Measurements from ENCODE around the gene GUCY2C.

Gene GUCY2C

DNA sequence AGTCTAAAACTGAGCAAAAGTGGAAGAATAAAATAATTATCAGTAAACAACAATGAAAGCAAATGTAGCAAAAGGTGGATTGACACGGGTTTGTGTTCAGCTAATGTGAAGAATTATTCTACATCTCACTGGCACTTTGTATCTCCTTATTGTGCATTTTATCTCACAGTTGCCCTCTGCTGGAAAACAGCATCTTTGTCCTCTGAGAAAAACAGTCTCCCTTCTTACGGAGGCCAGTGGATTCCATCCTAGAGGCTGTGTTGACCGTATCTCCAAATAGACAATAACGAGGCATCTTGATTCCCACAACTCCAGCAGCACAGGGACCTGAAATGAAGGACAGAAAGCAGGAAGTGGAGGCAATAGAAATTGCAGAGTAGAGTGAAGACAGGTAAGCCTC is 77.4 kb downstream of the GUCY2C start:
- no peak for DNase-seq

GRCh38 chr12:14614704-14615121 is 81.7 kb downstream of the GUCY2C start:
- no peak for DNase-seq

DNA sequence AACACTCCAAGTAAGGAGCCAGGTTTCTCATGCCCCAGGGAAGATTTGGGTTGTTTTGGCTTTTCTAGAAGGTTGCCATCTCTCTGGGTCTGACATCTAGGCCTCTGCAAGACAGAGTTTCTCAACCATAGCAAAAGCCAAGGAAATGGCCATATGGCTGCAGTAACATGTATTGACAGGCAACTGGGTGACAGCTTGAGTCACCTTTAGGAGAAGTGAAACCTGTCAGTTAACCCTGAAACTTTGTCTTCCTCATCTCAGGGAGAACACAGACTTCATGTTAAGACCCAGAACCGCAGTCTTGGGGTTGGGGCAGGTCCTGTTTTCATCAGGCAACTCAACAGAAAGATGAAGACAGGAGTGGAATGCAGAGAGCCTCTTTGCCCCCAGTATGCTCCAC is 82.7 kb downstream of the GUCY2C start:
- no peak for DNase-seq

DNA sequence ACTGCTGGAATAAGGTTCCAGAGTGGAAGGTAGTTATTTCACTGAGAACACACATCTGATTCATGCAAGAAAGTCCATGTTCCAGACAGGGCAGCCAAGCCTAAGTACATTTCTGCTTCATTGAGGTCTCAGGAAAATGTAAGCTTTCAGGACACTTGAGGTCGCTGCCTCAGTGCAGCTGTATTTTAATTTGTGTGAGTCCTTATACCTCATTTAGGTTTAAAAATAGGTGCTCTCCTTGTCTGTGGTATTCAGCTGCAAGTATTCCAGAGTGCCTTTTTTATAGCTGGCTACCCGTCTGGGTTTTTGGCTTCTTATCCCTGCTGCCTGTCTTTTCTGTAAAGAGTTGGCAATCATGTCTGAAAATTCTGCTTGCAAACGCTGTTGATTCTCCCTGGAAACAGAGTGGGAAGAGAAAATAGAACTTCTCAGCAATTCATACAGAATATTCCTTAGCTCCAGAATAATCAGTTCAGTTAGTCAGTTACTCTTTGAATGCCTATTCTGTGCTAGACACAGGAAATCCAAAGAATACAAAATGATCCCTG is 83.4 kb downstream of the GUCY2C start:
- no peak for DNase-seq

GRCh38 chr12:14612250-14612649 is 84.1 kb downstream of the GUCY2C start:
- DNase-seq: no peak

- no peak for DNase-seq
Observed at GRCh38 chr12:14611640-14612203, 84.7 kb downstream of the GUCY2C start.

- DNase-seq: no peak
Observed at GRCh38 chr12:14607568-14607967, 88.8 kb downstream of the GUCY2C start.

DNA sequence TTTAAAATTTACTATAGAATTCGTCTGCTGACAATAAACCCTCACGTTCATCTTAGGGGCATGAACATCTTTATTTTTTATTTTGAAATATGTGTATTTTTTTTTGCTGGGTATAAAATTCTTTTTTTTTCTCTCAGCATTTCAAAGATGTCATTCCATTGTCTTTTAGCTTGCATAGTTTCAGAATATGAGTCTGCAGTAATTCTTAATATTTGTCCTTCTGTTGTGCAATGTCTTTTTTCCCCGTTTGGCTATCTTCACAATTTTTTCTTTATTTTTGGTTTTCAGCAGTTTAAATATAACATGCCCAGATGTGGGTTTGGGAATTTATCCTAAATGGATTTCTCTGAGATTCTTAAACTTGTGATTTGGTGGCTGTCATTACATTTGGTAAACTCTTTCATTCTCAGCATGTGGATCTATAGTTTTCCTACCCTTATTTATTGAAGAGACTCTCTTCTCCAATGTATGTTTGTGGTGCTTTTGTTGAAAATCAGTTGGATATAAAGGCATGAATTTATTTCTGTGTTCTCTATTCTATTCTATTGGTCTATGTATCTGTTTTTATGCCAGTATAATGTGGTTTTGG is 90.9 kb downstream of the GUCY2C start:
- DNase-seq: no peak

GRCh38 chr12:14601692-14602478 is 94.5 kb downstream of the GUCY2C start:
- no peak for DNase-seq

- DNase-seq: no peak
Observed at GRCh38 chr12:14597480-14597879, 98.9 kb downstream of the GUCY2C start.

GRCh38 chr12:14591719-14592118 is 104.7 kb downstream of the GUCY2C start:
- DNase-seq: no peak

DNA sequence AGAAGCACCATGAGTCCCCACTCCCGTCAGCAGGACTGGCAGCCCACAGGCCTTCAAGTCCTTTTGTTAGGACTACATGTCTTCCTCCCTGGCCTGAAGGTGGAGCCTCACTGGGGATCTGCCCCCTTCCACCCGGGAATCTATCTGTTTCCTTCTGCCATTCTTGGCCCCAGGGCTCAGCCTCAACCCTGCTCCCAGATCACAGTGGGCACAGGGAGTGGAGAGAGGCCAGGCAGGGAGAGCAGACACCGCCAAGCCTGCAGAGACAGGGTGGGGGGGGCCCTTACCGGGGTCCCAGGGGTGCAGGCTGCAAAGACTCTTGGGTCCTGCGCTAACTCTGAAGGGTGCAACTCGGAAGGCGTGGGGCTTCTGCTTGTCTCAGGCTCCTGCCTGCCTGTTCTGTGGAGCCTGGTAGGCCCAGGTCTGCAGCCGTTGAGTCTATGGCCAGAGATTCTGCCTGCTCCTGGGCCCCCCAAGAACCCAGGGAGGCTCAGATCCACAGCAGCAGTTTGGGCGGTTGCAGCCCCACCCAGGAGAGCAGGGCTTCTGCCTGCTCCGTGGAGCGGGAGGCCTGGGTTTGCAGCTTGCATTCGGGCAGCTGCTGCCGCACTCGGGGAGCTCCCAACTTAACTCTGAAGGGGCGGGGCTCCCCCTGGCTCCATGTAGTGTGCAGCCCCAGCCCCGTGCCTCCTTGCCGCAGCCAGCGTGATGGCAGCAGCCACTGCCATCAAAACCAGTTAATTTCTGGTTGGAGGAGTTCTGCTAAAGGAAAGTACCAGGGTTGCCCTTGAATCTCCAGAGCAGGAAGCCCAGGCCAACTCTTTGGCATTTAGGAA is 107.0 kb downstream of the GUCY2C start:
- DNase-seq: no peak

GRCh38 chr12:14588571-14588970 is 107.8 kb downstream of the GUCY2C start:
- no peak for DNase-seq

GRCh38 chr12:14578646-14579045 is 117.8 kb downstream of the GUCY2C start:
- no peak for DNase-seq

- DNase-seq: no peak
Observed at GRCh38 chr12:14577344-14577743, 119.1 kb downstream of the GUCY2C start.

DNA sequence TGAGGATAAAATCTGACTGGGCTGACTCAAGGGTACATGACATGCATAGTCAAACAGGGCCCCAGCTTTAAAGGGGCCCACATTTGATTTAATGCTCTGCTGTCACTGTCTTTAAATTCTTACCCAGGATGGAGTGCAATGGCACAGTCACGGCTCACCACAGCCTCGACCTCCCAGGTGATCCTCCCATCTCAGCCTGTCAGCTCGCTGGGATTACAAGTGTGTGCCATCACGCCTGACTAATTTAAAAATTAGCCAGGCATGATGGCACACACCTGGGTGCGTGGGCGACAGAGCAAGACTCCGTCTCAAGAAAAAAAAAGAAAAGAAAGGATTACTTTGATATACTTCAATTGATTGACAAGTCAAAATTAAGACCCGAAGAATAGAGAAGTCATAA is 119.5 kb downstream of the GUCY2C start:
- DNase-seq: no peak

- no peak for DNase-seq
Observed at GRCh38 chr12:14575585-14575984, 120.8 kb downstream of the GUCY2C start.

GRCh38 chr12:14573118-14573517 is 123.3 kb downstream of the GUCY2C start:
- no peak for DNase-seq

GRCh38 chr12:14572401-14572800 is 124.0 kb downstream of the GUCY2C start:
- DNase-seq: no peak

DNA sequence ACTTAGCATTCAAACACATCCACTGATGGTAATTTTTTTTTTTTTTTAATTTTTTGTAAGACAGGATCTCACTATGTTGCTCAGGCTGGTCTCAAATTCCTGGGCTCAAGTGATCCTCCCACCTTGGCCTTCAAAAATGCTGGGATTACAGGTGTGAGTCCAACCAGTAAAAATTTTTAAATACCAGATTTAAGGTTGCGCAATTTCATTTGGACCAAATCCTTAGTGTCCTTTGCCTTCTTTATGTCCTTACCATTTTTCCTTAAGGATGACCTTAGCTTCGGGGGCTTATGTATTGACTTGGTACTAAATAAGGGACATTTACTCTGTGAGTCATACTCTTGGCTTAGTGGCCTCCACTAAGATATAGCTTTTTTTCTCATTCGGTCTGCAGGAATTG is 124.6 kb downstream of the GUCY2C start:
- DNase-seq: no peak

DNA sequence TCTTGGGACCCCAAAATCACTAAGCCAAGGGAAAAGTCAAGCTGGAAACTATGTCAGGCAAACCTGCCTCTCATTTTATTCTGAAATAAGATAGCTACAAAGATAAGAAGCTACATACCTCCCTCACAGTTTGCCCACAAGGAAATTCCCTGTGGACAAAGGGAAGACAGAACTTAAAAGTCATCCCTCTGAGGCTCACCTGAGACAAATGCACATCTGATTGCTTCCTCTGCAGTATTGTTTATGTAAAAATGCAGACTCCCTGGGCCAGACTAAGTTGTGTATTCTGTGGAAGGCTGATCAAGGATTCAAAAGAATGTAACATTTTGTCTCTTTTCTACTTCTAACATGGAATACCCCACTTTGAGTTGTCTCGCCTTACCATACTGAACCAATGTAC is 126.2 kb downstream of the GUCY2C start:
- no peak for DNase-seq

GRCh38 chr12:14567351-14568162 is 128.8 kb downstream of the GUCY2C start, which contains the start of gene PLBD1:
Gene PLBD1 (minus strand): TSS chr12:14567883. CDS start chr12:14567696, 187 bp downstream.
- DNase-seq: no peak
